Measurements from ENCODE around the gene EYA2.

The EYA2 gene

GRCh38 chr20:47075263-47075662, 180.6 kb downstream of the EYA2 start:
- no peak for TF ChIP-seq CTCF (IDR thresholded peaks at IDR 0.05; ENCODE audit: borderline replicate concordance, control extremely low read depth, extremely low read depth, insufficient read depth, missing control alignments)
- DNase-seq (ENCODE audit: low spot score) = no peak
- in situ Hi-C loops (cut with MboI; ENCODE audit: low sequenced_read_pairs, unreplicated experiment) = no loop called here

GRCh38 chr20:47079047-47079446, 184.4 kb downstream of the EYA2 start:
- in situ Hi-C loops (cut with MboI; ENCODE audit: low sequenced_read_pairs, unreplicated experiment) = no loop called here
- no peak for TF ChIP-seq CTCF (IDR thresholded peaks at IDR 0.05; ENCODE audit: borderline replicate concordance, control extremely low read depth, extremely low read depth, insufficient read depth, missing control alignments)
- DNase-seq (ENCODE audit: low spot score) = no peak

- DNase-seq (ENCODE audit: low spot score) = no peak
- no peak for TF ChIP-seq CTCF (IDR thresholded peaks at IDR 0.05; ENCODE audit: borderline replicate concordance, control extremely low read depth, extremely low read depth, insufficient read depth, missing control alignments)
- in situ Hi-C loops (cut with MboI; ENCODE audit: low sequenced_read_pairs, unreplicated experiment) = no loop called here
Observed at GRCh38 chr20:47080365-47080764, 185.7 kb downstream of the EYA2 start.

- TF ChIP-seq CTCF (IDR thresholded peaks at IDR 0.05; ENCODE audit: borderline replicate concordance, control extremely low read depth, extremely low read depth, insufficient read depth, missing control alignments) = no peak
- in situ Hi-C loops (cut with MboI; ENCODE audit: low sequenced_read_pairs, unreplicated experiment) = no loop called here
- DNase-seq (ENCODE audit: low spot score) = no peak
Observed at GRCh38 chr20:47086316-47086715, 191.7 kb downstream of the EYA2 start.

- in situ Hi-C loops (cut with MboI; ENCODE audit: low sequenced_read_pairs, unreplicated experiment) = no loop called here
- no peak for TF ChIP-seq CTCF (IDR thresholded peaks at IDR 0.05; ENCODE audit: borderline replicate concordance, control extremely low read depth, extremely low read depth, insufficient read depth, missing control alignments)
Observed at GRCh38 chr20:47088335-47088734, 193.7 kb downstream of the EYA2 start.

GRCh38 chr20:47089151-47089550, 194.5 kb downstream of the EYA2 start:
- no peak for DNase-seq (ENCODE audit: low spot score)
- in situ Hi-C loops (cut with MboI; ENCODE audit: low sequenced_read_pairs, unreplicated experiment) = no loop called here
- TF ChIP-seq CTCF (IDR thresholded peaks at IDR 0.05; ENCODE audit: borderline replicate concordance, control extremely low read depth, extremely low read depth, insufficient read depth, missing control alignments) = no peak

More at GRCh38 chr20:47088335-47088734, 193.7 kb downstream of the EYA2 start:
- DNase-seq (ENCODE audit: low spot score) = no peak

GRCh38 chr20:47090835-47091234, 196.2 kb downstream of the EYA2 start:
- no peak for DNase-seq (ENCODE audit: low spot score)
- in situ Hi-C loops (cut with MboI; ENCODE audit: low sequenced_read_pairs, unreplicated experiment) = no loop called here
- TF ChIP-seq CTCF (IDR thresholded peaks at IDR 0.05; ENCODE audit: borderline replicate concordance, control extremely low read depth, extremely low read depth, insufficient read depth, missing control alignments) = no peak

Measured in GM13976 (cell line).